ENCODE measurements around the gene LRP5. TPM values are rescaled to one million over a fixed set of nuclear protein-coding genes. Genes with fewer than 3 reads are reported as not detected.
A peak's percentile ranks its signal among the peaks of the same experiment; 100 is the strongest.

Gene LRP5
- total RNA-seq, 1 donor from 2014 or later, result 54.7 TPM

DNA sequence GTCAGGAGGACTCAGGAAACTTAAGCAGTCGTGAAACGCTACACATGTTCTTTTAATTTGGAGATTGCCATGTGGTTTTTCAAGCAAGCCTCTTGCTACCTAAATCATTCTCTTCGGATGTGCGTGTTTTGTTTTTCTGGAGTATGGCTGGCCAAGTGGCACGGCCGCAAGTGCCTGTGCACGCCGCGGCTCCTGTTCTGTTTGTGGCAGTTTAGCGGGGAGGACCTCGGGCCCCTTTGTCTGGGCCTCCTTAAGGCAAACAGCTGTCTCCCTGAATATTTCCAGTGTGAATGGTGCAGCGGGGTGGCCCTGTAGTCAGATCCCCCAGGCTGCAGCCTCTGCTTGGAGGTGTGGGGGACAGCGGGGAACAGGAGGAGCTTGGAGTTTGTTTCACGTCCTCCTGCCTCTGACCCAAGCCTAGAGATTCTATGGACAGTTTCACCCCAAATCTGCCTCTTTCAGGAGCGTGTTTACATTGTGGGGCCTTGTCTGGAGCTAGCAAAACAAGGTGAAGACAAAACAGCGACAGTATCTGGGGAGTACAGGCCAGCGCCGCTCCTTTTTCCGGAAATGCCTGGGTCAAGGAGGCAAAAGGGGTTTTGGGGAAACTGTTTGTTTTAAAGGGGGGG, 1.3 kb downstream of the LRP5 start:
- Histone ChIP-seq H3K4me3 (peak overlapping the region; percentile 84), H3K4me1 (peaks cover 62% of the 10 kb centered on the region), H3K27ac (replicated peaks) (peak overlapping the region; percentile 94), H3K9me3 (replicated peaks) (no peaks in the 10 kb centered on the region), H3K27me3 (ENCODE audit: low read depth) (no peaks in the 10 kb centered on the region), H3K36me3 (no peaks in the 10 kb centered on the region)
- TF ChIP-seq, protein P1, sequence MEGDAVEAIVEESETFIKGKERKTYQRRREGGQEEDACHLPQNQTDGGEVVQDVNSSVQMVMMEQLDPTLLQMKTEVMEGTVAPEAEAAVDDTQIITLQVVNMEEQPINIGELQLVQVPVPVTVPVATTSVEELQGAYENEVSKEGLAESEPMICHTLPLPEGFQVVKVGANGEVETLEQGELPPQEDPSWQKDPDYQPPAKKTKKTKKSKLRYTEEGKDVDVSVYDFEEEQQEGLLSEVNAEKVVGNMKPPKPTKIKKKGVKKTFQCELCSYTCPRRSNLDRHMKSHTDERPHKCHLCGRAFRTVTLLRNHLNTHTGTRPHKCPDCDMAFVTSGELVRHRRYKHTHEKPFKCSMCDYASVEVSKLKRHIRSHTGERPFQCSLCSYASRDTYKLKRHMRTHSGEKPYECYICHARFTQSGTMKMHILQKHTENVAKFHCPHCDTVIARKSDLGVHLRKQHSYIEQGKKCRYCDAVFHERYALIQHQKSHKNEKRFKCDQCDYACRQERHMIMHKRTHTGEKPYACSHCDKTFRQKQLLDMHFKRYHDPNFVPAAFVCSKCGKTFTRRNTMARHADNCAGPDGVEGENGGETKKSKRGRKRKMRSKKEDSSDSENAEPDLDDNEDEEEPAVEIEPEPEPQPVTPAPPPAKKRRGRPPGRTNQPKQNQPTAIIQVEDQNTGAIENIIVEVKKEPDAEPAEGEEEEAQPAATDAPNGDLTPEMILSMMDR (IDR thresholded peaks at IDR 0.05; ENCODE audit: borderline replicate concordance), result no peak
- no peak for DNase-seq
- intact Hi-C loops (cut with micrococcal nuclease), result loop anchor here (5.0 kb wide), 1 partner anchor 69 kb away; no protein-coding TSS in a partner anchor

DNA sequence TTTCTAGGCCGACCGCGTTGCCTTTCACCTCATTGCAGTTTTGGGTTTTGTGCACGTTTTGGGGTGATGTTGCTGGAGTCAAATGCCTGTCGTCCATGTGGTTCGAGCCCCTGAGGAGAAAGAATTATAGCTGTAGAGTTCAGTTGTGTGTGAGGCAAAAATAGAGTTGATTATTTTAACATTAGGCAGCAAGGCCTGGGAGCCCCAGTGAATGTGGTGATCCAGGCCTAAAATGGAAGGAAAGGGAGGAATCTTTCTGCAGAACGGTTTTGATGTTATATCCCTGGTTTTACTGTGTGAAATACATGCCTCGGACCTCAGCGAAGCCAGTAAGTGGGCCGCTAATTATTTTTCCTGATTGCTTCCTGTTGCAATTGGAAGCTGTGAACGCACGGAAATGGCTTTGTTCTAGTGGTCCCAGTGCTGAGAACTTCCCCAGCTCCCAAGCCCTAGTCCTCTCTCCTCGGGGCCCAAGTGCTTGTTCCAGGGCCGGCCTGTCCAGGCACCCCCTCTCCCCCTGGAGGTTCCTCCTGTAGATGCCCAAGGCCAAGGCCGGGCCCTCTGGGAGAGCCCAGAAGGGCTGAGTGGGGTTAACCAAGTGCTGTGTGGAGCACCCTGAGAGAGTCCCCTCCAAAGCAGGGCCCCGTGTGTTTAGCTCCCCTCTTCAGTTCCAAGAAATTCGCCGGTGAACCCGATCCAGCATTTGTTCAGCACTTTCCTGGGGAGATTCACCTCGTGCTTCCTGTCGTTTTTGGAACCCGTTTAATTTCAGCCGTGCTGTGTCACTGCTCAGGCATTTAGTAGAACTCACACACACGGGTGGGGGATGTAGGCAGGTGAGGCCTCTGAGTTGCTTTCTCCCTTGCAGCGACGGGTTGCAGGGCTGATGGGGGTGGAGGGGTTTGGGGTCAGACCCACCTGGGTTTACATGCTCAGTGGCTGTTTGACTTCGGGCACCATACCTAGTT, 2.1 kb downstream of the LRP5 start:
- intact Hi-C loops (cut with micrococcal nuclease), result loop anchor here (5.0 kb wide), 1 partner anchor 68 kb away; no protein-coding TSS in a partner anchor
- no peaks in the 10 kb centered on the region for H3K36me3 ChIP-seq
- no peaks in the 10 kb centered on the region for H3K9me3 ChIP-seq (replicated peaks)
- H3K4me1 ChIP-seq, result peaks cover 63% of the 10 kb centered on the region
- DNase-seq, result no peak
- H3K27ac ChIP-seq (replicated peaks), result peak overlapping the region; percentile 94
- H3K27me3 ChIP-seq (ENCODE audit: low read depth), result no peaks in the 10 kb centered on the region
- H3K4me3 ChIP-seq, result peak overlapping the region; percentile 84
- TF ChIP-seq, protein P1 (IDR thresholded peaks at IDR 0.05; ENCODE audit: borderline replicate concordance), result no peak

DNA sequence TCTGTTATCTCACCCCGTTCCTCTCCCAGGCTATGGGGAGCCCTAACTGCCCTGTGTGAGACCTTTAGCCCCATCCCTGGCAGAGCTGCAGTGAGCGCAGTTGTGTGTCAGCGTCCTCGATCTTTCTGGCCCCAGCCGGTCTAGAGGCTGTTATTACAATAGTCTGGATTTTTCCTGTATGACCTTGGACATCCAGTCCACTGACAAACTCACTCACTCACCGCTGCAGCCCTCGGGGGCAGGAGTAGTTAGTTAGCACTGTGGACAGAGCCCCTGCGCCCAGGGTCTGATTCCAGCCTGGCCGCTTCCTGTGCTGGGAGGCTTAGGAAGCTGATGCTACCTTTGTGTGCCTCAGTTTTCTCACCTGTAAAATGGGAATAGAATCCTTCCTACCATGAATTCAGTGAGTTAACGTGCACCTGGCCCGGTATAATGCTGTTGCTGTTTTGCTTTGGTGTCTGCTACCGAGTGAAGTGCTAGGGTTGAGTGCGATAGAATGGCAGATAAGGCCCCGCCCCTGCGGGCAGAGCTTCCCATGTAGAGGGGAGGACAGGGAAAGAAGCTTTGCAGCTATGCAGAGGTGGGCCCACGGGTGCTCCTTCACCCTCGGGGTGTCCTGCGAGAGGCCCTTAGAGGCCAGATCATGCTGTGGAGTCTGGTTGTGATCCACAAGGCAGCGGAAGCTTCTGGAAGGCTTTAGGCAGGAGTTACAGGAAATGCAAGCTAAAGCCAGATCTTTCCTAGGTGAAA, 3.0 kb downstream of the LRP5 start:
- Histone ChIP-seq H3K27me3 (ENCODE audit: low read depth) (no peaks in the 10 kb centered on the region), H3K4me3 (peak overlapping the region; percentile 84), H3K36me3 (no peaks in the 10 kb centered on the region), H3K4me1 (peaks cover 63% of the 10 kb centered on the region), H3K27ac (replicated peaks) (peak overlapping the region; percentile 94), H3K9me3 (replicated peaks) (no peaks in the 10 kb centered on the region)
- TF ChIP-seq, protein P1 (IDR thresholded peaks at IDR 0.05; ENCODE audit: borderline replicate concordance), result no peak
- intact Hi-C loops (cut with micrococcal nuclease), result no loop called here
- no peak for DNase-seq

DNA sequence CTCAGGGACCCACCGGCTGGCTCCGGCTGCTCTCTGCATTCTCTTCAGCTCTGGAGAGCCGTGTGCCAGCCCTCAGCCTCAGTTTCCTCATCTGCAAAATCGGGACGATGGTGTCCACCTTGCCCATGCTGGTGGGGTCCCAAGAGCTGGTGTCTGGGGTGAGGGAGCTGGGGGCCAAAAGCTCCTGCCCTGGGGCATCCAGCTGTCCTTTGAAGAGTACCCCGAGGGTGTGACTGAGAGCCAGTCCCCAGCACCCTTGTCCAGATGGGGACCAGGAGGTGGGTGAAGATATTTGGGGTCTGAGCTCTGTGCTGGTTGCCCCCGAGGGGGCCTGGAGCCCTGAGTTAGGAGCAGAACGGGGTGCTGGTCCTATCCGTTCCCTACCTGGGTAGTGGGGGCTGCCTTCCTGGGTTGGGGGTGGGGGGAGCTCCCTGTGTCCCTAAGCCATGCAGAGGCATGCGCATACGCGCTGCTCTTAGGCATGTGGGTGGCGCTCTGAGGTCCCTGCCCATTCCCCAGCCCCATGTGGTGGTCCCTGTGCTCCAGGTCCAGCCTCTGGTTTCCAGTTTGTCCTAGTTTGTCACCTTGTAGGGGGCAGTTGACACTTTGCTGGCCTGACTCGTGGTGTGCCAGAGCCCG, 4.9 kb downstream of the LRP5 start:
- intact Hi-C loops (cut with micrococcal nuclease), result no loop called here
- TF ChIP-seq, protein P1 (IDR thresholded peaks at IDR 0.05; ENCODE audit: borderline replicate concordance), result no peak
- peak overlapping the region; percentile 22 for H3K4me3 ChIP-seq
- peaks cover 72% of the 10 kb centered on the region for H3K4me1 ChIP-seq
- no peaks in the 10 kb centered on the region for H3K27me3 ChIP-seq (ENCODE audit: low read depth)
- no peaks in the 10 kb centered on the region for H3K36me3 ChIP-seq
- H3K9me3 ChIP-seq (replicated peaks), result no peaks in the 10 kb centered on the region
- H3K27ac ChIP-seq (replicated peaks), result peak overlapping the region; percentile 94
- no peak for DNase-seq

All from left ventricle myocardium inferior (tissue), 1 donor.